ENCODE results near the gene SLC2A8. TPM values are rescaled to one million over a fixed set of nuclear protein-coding genes. Genes with fewer than 3 reads are reported as not detected.

SLC2A8 gene
- total RNA-seq, 1 donor from 2014 or later, result 9.0 TPM

Other genes starting within 250 kb of the SLC2A8 start
- 3.1 TPM for gene GARNL3, start 132.4 kb upstream of the SLC2A8 start, total RNA-seq
- gene ZNF79, start 27.2 kb downstream of the SLC2A8 start, total RNA-seq, result 3.7 TPM
- 1,546 TPM for gene RPL12, start 54.2 kb downstream of the SLC2A8 start, total RNA-seq
- 13.5 TPM for gene LRSAM1, start 54.3 kb downstream of the SLC2A8 start, total RNA-seq
- gene STXBP1, start 215.1 kb downstream of the SLC2A8 start, total RNA-seq, result 10.1 TPM